IMR-90 (cell line): ENCODE measurements around the gene PFDN5. TPM values are rescaled to one million over a fixed set of nuclear protein-coding genes. Genes with fewer than 3 reads are reported as not detected.

Experiments used
- ATAC-seq: fragments of 200-7000 bp; cut with Tn5 transposase; 2 replicates; pipeline ENCODE4 v1.9.1; 2020; ENCODE audit warnings: low read depth, mild to moderate bottlenecking, moderate library complexity
- BruUV-seq: library from RNA; stranded (reverse); fragments of 400-500 nt; replicated peaks from 2 replicates; lab custom pipeline; 2021; lab: Mats Ljungman, UMichigan
- CTCF ChIA-PET: fragments of 300-600 bp; formaldehyde crosslinking; extraction: SDS; loops from one replicate; lab custom pipeline; 2021; ENCODE audit warnings: antibody characterized with exemption; lab: Yijun Ruan, JAX
- POLR2A ChIA-PET: fragments of 300-600 bp; sonication (Branson Sonifier 250); formaldehyde crosslinking; loops from one replicate; lab custom pipeline; 2022; ENCODE audit warnings: antibody characterized with exemption; ENCODE audit not compliant: unreplicated experiment; lab: Charles Lee
- DNase-seq: peaks from one replicate; pipeline ENCODE4 v3.0.0; 2013
- H2AFZ ChIP-seq: replicated peaks from 2 replicates; pipeline ENCODE3; 2013; ENCODE audit warnings: low read length, mild to moderate bottlenecking; ENCODE audit not compliant: poor library complexity
- H2AK5ac ChIP-seq: 2 replicates; pipeline ENCODE4 v1.6.1; 2013; ENCODE audit warnings: low read depth, low read length, inconsistent platforms
- H2AK9ac ChIP-seq: replicated peaks from 2 replicates; pipeline ENCODE3; 2013; ENCODE audit warnings: mild to moderate bottlenecking, low read depth, low read length, moderate library complexity; ENCODE audit not compliant: poor library complexity
- H2BK120ac ChIP-seq: 2 replicates; pipeline ENCODE4 v1.6.1; 2013; ENCODE audit warnings: low read depth, low read length, inconsistent platforms
- H2BK15ac ChIP-seq: 3 replicates; pipeline ENCODE4 v1.6.1; 2013; ENCODE audit warnings: low read depth, low read length, inconsistent platforms
- H2BK20ac ChIP-seq: 2 replicates; pipeline ENCODE4 v1.6.1; 2013; ENCODE audit warnings: low read depth, mild to moderate bottlenecking, inconsistent platforms, low read length, moderate library complexity
- H2BK5ac ChIP-seq: 2 replicates; pipeline ENCODE4 v1.6.1; 2013; ENCODE audit warnings: mild to moderate bottlenecking, low read depth, low read length, inconsistent platforms; ENCODE audit not compliant: poor library complexity, severe bottlenecking
- H3K14ac ChIP-seq: replicated peaks from 2 replicates; pipeline ENCODE4 v1.6.1; 2013; ENCODE audit warnings: low read depth, low read length, inconsistent platforms
- H3K18ac ChIP-seq: 2 replicates; pipeline ENCODE4 v1.6.1; 2013; ENCODE audit warnings: low read depth, low read length, control low read depth
- H3K23ac ChIP-seq: 2 replicates; pipeline ENCODE4 v1.6.1; 2013; ENCODE audit warnings: low read depth, low read length, inconsistent platforms
- H3K27ac ChIP-seq: 2 replicates; pipeline ENCODE4 v1.5.1; 2013; ENCODE audit warnings: mild to moderate bottlenecking, control low read depth, low read length; ENCODE audit not compliant: insufficient read depth
- H3K27me3 ChIP-seq: 2 replicates; pipeline ENCODE4 v1.6.1; 2013; ENCODE audit warnings: low read length; ENCODE audit not compliant: control insufficient read depth, insufficient read depth
- H3K36me3 ChIP-seq: 2 replicates; pipeline ENCODE4 v1.6.1; 2013; ENCODE audit warnings: low read length, mixed read lengths; ENCODE audit not compliant: control insufficient read depth, insufficient read depth
- H3K4ac ChIP-seq: 2 replicates; pipeline ENCODE4 v1.6.1; 2013; ENCODE audit warnings: low read depth, low read length, inconsistent platforms
- H3K4me1 ChIP-seq: 2 replicates; pipeline ENCODE4 v1.6.1; 2013; ENCODE audit warnings: low read length, mixed read lengths; ENCODE audit not compliant: control insufficient read depth, insufficient read depth
- H3K4me2 ChIP-seq: 2 replicates; pipeline ENCODE4 v1.6.1; 2013; ENCODE audit warnings: low read depth, mild to moderate bottlenecking, control low read depth, low read length, moderate library complexity
- H3K4me3 ChIP-seq: 2 replicates; pipeline ENCODE4 v1.5.1; 2013; ENCODE audit warnings: low read depth, mild to moderate bottlenecking, control low read depth, low read length, moderate library complexity; ENCODE audit not compliant: insufficient read depth
- H3K56ac ChIP-seq: 2 replicates; pipeline ENCODE4 v1.6.1; 2013; ENCODE audit warnings: low read length, inconsistent platforms; ENCODE audit not compliant: insufficient read depth; ENCODE audit errors: extremely low read depth
- H3K79me1 ChIP-seq, 2 experiments: 2 replicates each; pipeline ENCODE4 v1.6.1; 2013; ENCODE audit warnings: low read length in 2 of 2, inconsistent platforms in 1 of 2, low read depth in 1 of 2
- H3K9ac ChIP-seq: 2 replicates; pipeline ENCODE4 v1.6.1; 2013; ENCODE audit warnings: low read depth, low read length, control low read depth
- H3K9me1 ChIP-seq: 2 replicates; pipeline ENCODE4 v1.6.1; 2013; ENCODE audit warnings: low read length, inconsistent platforms; ENCODE audit not compliant: insufficient read depth
- H3K9me3 ChIP-seq: 2 replicates; pipeline ENCODE4 v1.6.1; 2013; ENCODE audit warnings: low read length; ENCODE audit not compliant: control insufficient read depth, insufficient read depth
- H4K20me1 ChIP-seq: 2 replicates; pipeline ENCODE4 v1.6.1; 2013; ENCODE audit warnings: low read length, inconsistent platforms; ENCODE audit not compliant: insufficient read depth
- H4K5ac ChIP-seq: 2 replicates; pipeline ENCODE4 v1.6.1; 2013; ENCODE audit warnings: mild to moderate bottlenecking, low read depth, low read length, control low read depth
- H4K8ac ChIP-seq, 2 experiments: 2 replicates each; pipeline ENCODE4 v1.6.1; 2013; ENCODE audit warnings: low read depth in 2 of 2, low read length in 2 of 2, control low read depth in 1 of 2, inconsistent platforms in 1 of 2
- H4K91ac ChIP-seq: 2 replicates; pipeline ENCODE4 v1.6.1; 2013; ENCODE audit warnings: low read depth, low read length, inconsistent platforms; ENCODE audit not compliant: insufficient read depth
- BHLHE40 ChIP-seq: fragments of 150-350 bp; IDR thresholded peaks from 2 replicates; pipeline ENCODE4 v1.6.1; 2016; ENCODE audit warnings: mild to moderate bottlenecking, low read depth, low read length
- CEBPB ChIP-seq: IDR thresholded peaks from 2 replicates; pipeline ENCODE4 v1.6.1; 2012; ENCODE audit warnings: low read depth, low read length, improper control_type of control experiment
- FOS ChIP-seq: fragments of 150-350 bp; IDR thresholded peaks from 2 replicates; pipeline ENCODE4 v1.6.1; 2016; ENCODE audit warnings: low read depth, low read length
- MAFK ChIP-seq: IDR thresholded peaks from 2 replicates; pipeline ENCODE4 v1.6.1; 2012; ENCODE audit warnings: low read depth, low read length, improper control_type of control experiment
- MAZ ChIP-seq: IDR thresholded peaks from 2 replicates; pipeline ENCODE4 v1.6.1; 2012; ENCODE audit warnings: low read depth, mild to moderate bottlenecking, low read length, improper control_type of control experiment, moderate library complexity, borderline replicate concordance
- MXI1 ChIP-seq: IDR thresholded peaks from 2 replicates; pipeline ENCODE4 v1.6.1; 2012; ENCODE audit warnings: low read depth, mild to moderate bottlenecking, low read length, moderate library complexity, borderline replicate concordance
- NFE2L2 ChIP-seq: fragments of 150-350 bp; IDR thresholded peaks from 2 replicates; pipeline ENCODE4 v1.6.1; 2016; ENCODE audit warnings: low read depth, mild to moderate bottlenecking, low read length
- POLR2A ChIP-seq: IDR thresholded peaks from 2 replicates; pipeline ENCODE4 v1.6.1; 2012; ENCODE audit warnings: mild to moderate bottlenecking, low read depth, low read length
- RAD21 ChIP-seq: IDR thresholded peaks from 2 replicates; pipeline ENCODE4 v1.6.1; 2012; ENCODE audit warnings: low read length, improper control_type of control experiment
- RCOR1 ChIP-seq: IDR thresholded peaks from 2 replicates; pipeline ENCODE4 v1.6.1; 2012; ENCODE audit warnings: mild to moderate bottlenecking, low read length, improper control_type of control experiment; ENCODE audit not compliant: insufficient replicate concordance
- RFX5 ChIP-seq: IDR thresholded peaks from 2 replicates; pipeline ENCODE4 v1.8.0; 2012; ENCODE audit warnings: low read depth, mild to moderate bottlenecking, low read length, moderate library complexity
- SMC3 ChIP-seq: fragments of 150-350 bp; IDR thresholded peaks from 2 replicates; pipeline ENCODE4 v1.6.1; 2016; ENCODE audit warnings: low read depth, mild to moderate bottlenecking, antibody characterized with exemption, low read length, moderate library complexity
- WGBS, 2 experiments: methylation state at CpG; one replicate each; pipeline versions ENCODE4 v1.1.5 to v1.1.7; 2013; ENCODE audit warnings: missing lambda C conversion rate in 2 of 2; ENCODE audit not compliant: insufficient read length in 1 of 2; ENCODE audit errors: extremely low coverage in 2 of 2; 5-methylcytosine and 5-hydroxymethylcytosine counted together
- dilution Hi-C: fragments of 300-500 bp; cut with HindIII; formaldehyde crosslinking; loops from one replicate; pipeline ENCODE4 v1.14.3; 2018; ENCODE audit warnings: low sequenced_read_pairs; ENCODE audit not compliant: unreplicated experiment
- in situ Hi-C: fragments of 300-500 bp; cut with MboI; formaldehyde crosslinking; loops from 3 replicates; pipeline ENCODE4 v1.14.3; 2019; ENCODE audit warnings: low sequenced_read_pairs, inconsistent platforms, mixed read lengths
- intact Hi-C: fragments of 100-400 bp; cut with micrococcal nuclease; formaldehyde crosslinking; loops from 2 replicates; pipeline ENCODE4 v1.10.0; 2022
- polyA plus RNA-seq, 3 experiments: library from polyadenylated mRNA; depleted of rRNA; stranded (reverse); fragments of >200 nt; gene quantifications; 2 replicates each; pipeline ENCODE4 v1.2.3, GENCODE V29; 2012; ENCODE audit warnings: low replicate concordance in 1 of 3
- total RNA-seq: library from RNA; depleted of rRNA; stranded (reverse); fragments of >200 nt; gene quantifications from 2 replicates; pipeline ENCODE4 v1.2.3, GENCODE V29; 2012
- TF ChIP-seq, protein P1 (sequence below): conservative IDR thresholded peaks from 2 replicates; pipeline ENCODE4 v1.5.1; 2012; ENCODE audit warnings: mild to moderate bottlenecking, low read depth, low read length, improper control_type of control experiment

Gene PFDN5
- total and polyA plus RNA-seq, 2 of the 4 experiments (the other 2 are of a cell fraction), result 1,011 to 1,338 TPM

- peak; percentile 70; the same call in 1 of the 2 replicates for TF ChIP-seq MAZ
- TF ChIP-seq RFX5, result no peak
- TF ChIP-seq CEBPB, result no peak
Measured at GRCh38 chr12:53324779-53325510, 29.6 kb downstream of the PFDN5 start (continued).

DNA sequence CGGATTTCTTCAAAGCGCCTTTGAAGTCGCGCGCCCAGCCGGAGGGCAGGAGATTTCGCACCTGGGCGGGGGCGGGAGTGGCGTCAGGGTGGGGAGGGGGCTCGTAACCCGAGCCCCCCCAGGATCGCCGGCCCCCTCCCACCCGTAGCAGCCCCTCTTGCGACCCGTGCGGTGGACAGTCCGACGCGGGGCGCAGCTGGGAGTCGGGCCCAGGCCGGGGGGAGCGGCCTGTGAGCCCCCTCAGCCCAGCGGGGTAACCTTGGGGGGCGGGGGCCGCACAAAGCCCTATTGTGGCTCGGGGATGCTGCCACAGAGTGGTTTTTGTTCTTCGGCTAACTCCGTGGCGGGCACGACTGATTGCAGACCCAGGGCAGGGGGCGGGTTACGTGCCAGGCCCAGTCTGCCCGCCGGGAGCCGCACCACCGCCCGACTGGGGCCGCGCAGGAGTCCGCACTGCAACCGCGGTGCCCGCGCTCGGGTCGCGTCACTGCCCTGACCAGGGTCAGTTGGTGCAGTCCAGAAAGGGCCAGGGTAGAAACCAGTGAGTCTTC, 30.2 kb downstream of the PFDN5 start:
- Histone ChIP-seq H3K27me3 (peaks cover 17% of the 10 kb centered on the region), H4K20me1 (no peaks in the 10 kb centered on the region), H2BK15ac (no peak overlapping the region), H3K36me3 (no peaks in the 10 kb centered on the region), H2BK5ac (no peak overlapping the region), H3K79me1 (peaks cover 4 to 10% of the 10 kb centered on the region in 2 experiments), H3K18ac (no peak overlapping the region; the same call in 1 of the 2 replicates), H2AK5ac (no peak overlapping the region; the same call in 1 of the 2 replicates), H4K91ac (no peak overlapping the region), H3K23ac (peak overlapping the region; percentile 36; the same call in 1 of the 2 replicates), H3K4ac (peak overlapping the region; percentile 51; the same call in 1 of the 2 replicates), H4K8ac (peak overlapping the region in 1 of 2 experiments; percentile 63; a peak in 2 of 4 replicates), H3K27ac (peak overlapping the region; percentile 75), H4K5ac (no peak overlapping the region), H3K14ac (no peak overlapping the region), H3K4me1 (peaks cover 9% of the 10 kb centered on the region), H3K9ac (peak overlapping the region; percentile 63), H3K4me3 (peak overlapping the region; percentile 50), H3K56ac (no peak overlapping the region; the same call in 1 of the 2 replicates), H2BK20ac (no peak overlapping the region), H2AFZ (peak overlapping the region; percentile 96), H3K4me2 (peak overlapping the region; percentile 40), H2BK120ac (no peak overlapping the region), H3K9me1 (peaks cover 7% of the 10 kb centered on the region; the same call in 1 of the 2 replicates), H2AK9ac (peak overlapping the region; percentile 81), H3K9me3 (no peaks in the 10 kb centered on the region)
- BruUV-seq, result no TSS peak
- ATAC-seq, result no peak
- ChIA-PET POLR2A (no interaction called here), CTCF (interaction anchor here (0.6 to 2.5 kb wide), 6 partner anchors 8 to 96 kb away, joined by 3 to 11 read pairs (median 6); no protein-coding TSS in a partner anchor)
- 4% methylated on average over 13 of the region's 50 CpGs; no CpG with 5 or more reads in 1 of the 2 experiments for WGBS, 2 experiments
- no peak for DNase-seq
- intact Hi-C loops, result loop anchor here (1.0 to 10.0 kb wide), 2 partner anchors 96 to 111 kb away; no protein-coding TSS in a partner anchor
- in situ Hi-C loops, result loop anchor here (10.0 kb wide), 1 partner anchor 179 kb away; the partner anchor contains the start of genes NPFF and TARBP2
- dilution Hi-C loops, result no loop called here
- TF ChIP-seq POLR2A (no peak), MAZ (no peak), MAFK (no peak), SMC3 (no peak), FOS (no peak), RCOR1 (no peak), NFE2L2 (no peak), RFX5 (no peak), MXI1 (no peak), CEBPB (no peak), RAD21 (no peak), BHLHE40 (no peak)
- TF ChIP-seq, protein P1, sequence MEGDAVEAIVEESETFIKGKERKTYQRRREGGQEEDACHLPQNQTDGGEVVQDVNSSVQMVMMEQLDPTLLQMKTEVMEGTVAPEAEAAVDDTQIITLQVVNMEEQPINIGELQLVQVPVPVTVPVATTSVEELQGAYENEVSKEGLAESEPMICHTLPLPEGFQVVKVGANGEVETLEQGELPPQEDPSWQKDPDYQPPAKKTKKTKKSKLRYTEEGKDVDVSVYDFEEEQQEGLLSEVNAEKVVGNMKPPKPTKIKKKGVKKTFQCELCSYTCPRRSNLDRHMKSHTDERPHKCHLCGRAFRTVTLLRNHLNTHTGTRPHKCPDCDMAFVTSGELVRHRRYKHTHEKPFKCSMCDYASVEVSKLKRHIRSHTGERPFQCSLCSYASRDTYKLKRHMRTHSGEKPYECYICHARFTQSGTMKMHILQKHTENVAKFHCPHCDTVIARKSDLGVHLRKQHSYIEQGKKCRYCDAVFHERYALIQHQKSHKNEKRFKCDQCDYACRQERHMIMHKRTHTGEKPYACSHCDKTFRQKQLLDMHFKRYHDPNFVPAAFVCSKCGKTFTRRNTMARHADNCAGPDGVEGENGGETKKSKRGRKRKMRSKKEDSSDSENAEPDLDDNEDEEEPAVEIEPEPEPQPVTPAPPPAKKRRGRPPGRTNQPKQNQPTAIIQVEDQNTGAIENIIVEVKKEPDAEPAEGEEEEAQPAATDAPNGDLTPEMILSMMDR, result no peak
